ENCODE measurements around the gene DOCK6.

GRCh38 chr19:11196406-11197287 lies 65.7 kb downstream of the DOCK6 start:
- TF ChIP-seq CTCF (IDR thresholded peaks at IDR 0.05) (no peak), POLR2A (IDR thresholded peaks at IDR 0.05) (no peak)
